Osteocyte (in vitro differentiated cells): ENCODE data around the gene U2AF2. TPM values are rescaled to one million over a fixed set of nuclear protein-coding genes. Genes with fewer than 3 reads are reported as not detected.

Source experiments
- DNase-seq: peaks from one replicate; pipeline ENCODE4 v3.0.0; 2021; ENCODE audit warnings: mixed read lengths; ENCODE audit not compliant: unreplicated experiment; ENCODE audit errors: extremely low spot score
- H3K27ac Mint-ChIP-seq: one replicate; pipeline ENCODE4 v1.8.0; 2021; ENCODE audit warnings: mild to moderate bottlenecking, mixed read lengths; ENCODE audit not compliant: unreplicated experiment
- H3K27me3 Mint-ChIP-seq: one replicate; pipeline ENCODE4 v1.8.0; 2021; ENCODE audit warnings: mixed read lengths; ENCODE audit not compliant: unreplicated experiment
- H3K36me3 Mint-ChIP-seq: one replicate; pipeline ENCODE4 v1.8.0; 2021; ENCODE audit warnings: mixed read lengths; ENCODE audit not compliant: unreplicated experiment
- H3K4me1 Mint-ChIP-seq: one replicate; pipeline ENCODE4 v1.8.0; 2021; ENCODE audit warnings: mixed read lengths; ENCODE audit not compliant: unreplicated experiment
- H3K4me3 Mint-ChIP-seq: one replicate; pipeline ENCODE4 v1.8.0; 2021; ENCODE audit warnings: mild to moderate bottlenecking, moderate library complexity, mixed read lengths; ENCODE audit not compliant: unreplicated experiment
- H3K9me3 Mint-ChIP-seq: one replicate; pipeline ENCODE4 v1.8.0; 2021; ENCODE audit warnings: mixed read lengths; ENCODE audit not compliant: unreplicated experiment
- CTCF ChIP-seq: fragments of 200-600 bp; sonication (generic); IDR thresholded peaks from 2 replicates; pipeline ENCODE4 v1.5.0; 2021; ENCODE audit warnings: antibody characterized with exemption, mild to moderate bottlenecking, moderate library complexity
- total RNA-seq: library from RNA; stranded (reverse); gene quantifications from 2 replicates; pipeline ENCODE4 v1.2.1, GENCODE V29; 2021

The U2AF2 gene
- total RNA-seq, 1 donor from 2014 or later: 189 TPM

- no peak for DNase-seq
- no peak for TF ChIP-seq CTCF
- no peaks in the 10 kb centered on the region for H3K9me3 Mint-ChIP-seq
- H3K4me3 Mint-ChIP-seq: no peak overlapping the region
- no peaks in the 10 kb centered on the region for H3K27me3 Mint-ChIP-seq
- H3K4me1 Mint-ChIP-seq: peaks cover 32% of the 10 kb centered on the region
- no peak overlapping the region for H3K27ac Mint-ChIP-seq
- peaks cover 27% of the 10 kb centered on the region for H3K36me3 Mint-ChIP-seq
These were observed 5.0 kb downstream of the U2AF2 start for GRCh38 chr19:55659822-55660221.

- Mint-ChIP-seq H3K36me3 (peaks cover 27% of the 10 kb centered on the region), H3K4me3 (no peak overlapping the region), H3K27me3 (no peaks in the 10 kb centered on the region), H3K9me3 (no peaks in the 10 kb centered on the region), H3K27ac (no peak overlapping the region), H3K4me1 (peaks cover 32% of the 10 kb centered on the region)
- no peak for DNase-seq
- TF ChIP-seq CTCF: no peak
These were observed 5.6 kb downstream of the U2AF2 start for GRCh38 chr19:55660404-55660803.

GRCh38 chr19:55660991-55661390, 6.2 kb downstream of the U2AF2 start:
- no peaks in the 10 kb centered on the region for H3K9me3 Mint-ChIP-seq
- peaks cover 27% of the 10 kb centered on the region for H3K36me3 Mint-ChIP-seq
- no peak for DNase-seq
- peaks cover 29% of the 10 kb centered on the region for H3K4me1 Mint-ChIP-seq
- H3K27me3 Mint-ChIP-seq: no peaks in the 10 kb centered on the region
- H3K4me3 Mint-ChIP-seq: no peak overlapping the region
- TF ChIP-seq CTCF: no peak
- no peak overlapping the region for H3K27ac Mint-ChIP-seq

- Mint-ChIP-seq H3K9me3 (no peaks in the 10 kb centered on the region), H3K36me3 (peaks cover 32% of the 10 kb centered on the region), H3K4me1 (peaks cover 20% of the 10 kb centered on the region), H3K27ac (no peak overlapping the region), H3K27me3 (no peaks in the 10 kb centered on the region), H3K4me3 (no peak overlapping the region)
- no peak for TF ChIP-seq CTCF
- DNase-seq: no peak
These were observed 7.0 kb downstream of the U2AF2 start for GRCh38 chr19:55661826-55662225.

- no peaks in the 10 kb centered on the region for H3K9me3 Mint-ChIP-seq
- H3K27ac Mint-ChIP-seq: no peak overlapping the region
- peaks cover 7% of the 10 kb centered on the region for H3K4me1 Mint-ChIP-seq
- TF ChIP-seq CTCF: no peak
- H3K4me3 Mint-ChIP-seq: no peak overlapping the region
- DNase-seq: no peak
- H3K36me3 Mint-ChIP-seq: peaks cover 35% of the 10 kb centered on the region
- H3K27me3 Mint-ChIP-seq: no peaks in the 10 kb centered on the region
These were observed 9.2 kb downstream of the U2AF2 start for GRCh38 chr19:55663846-55664536.
